HEK293 (cell line): ENCODE measurements around the gene ACVR1C.

Source experiments
- PATZ1 ChIP-seq: fragments of 450-650 bp; formaldehyde crosslinking; IDR thresholded peaks from 2 replicates; pipeline ENCODE4 v1.5.1; 2016; ENCODE audit warnings: missing biosample characterization, missing genetic modification characterization
- ZNF266 ChIP-seq: fragments of 450-650 bp; formaldehyde crosslinking; IDR thresholded peaks from 2 replicates; pipeline ENCODE4 v1.5.1; 2016; ENCODE audit warnings: missing biosample characterization, missing genetic modification characterization, low read depth
- TF ChIP-seq, protein P1 (sequence below): fragments of 450-650 bp; formaldehyde crosslinking; IDR thresholded peaks from 2 replicates; pipeline ENCODE4 v1.5.1; 2016; ENCODE audit warnings: missing biosample characterization, missing genetic modification characterization

DNA sequence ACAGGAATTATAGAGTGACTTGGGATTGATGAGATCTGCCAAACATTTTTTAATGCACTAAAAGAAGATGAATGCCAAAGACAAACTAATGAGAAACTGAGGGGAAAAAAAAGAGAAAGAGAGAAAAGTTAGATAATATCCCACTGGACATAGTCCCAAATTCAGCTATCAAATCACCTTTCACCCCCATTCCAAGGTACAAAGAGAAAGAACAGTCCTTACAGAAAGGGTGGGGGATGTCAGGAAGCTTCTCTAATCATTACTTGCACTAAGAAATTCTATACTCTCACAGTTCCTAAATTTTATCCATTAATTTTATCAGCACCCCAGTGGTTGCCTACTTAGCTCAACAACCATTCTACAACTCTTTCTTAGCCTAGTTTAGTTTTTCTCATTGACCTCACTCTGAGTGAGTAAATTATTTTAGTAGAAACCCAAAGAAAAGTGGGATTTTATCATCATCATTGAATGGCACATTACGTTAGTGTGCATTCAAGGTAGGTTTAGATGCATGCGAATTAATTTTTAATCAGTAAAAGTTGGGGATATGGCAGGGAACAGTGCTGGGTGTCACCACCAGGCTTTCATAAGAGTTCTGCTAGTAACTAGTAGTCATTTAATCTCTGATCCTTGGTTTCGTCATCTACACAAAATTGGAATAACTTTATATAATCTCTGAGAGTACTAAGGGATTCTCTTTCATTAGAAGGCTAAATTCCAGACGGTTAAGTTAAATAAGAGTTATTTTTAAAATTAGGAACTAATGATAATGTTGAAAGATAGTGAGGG, 99.5 kb downstream of the ACVR1C start:
- TF ChIP-seq ZNF266, result no peak
- TF ChIP-seq PATZ1 (tag by site-specific recombination), result no peak
- TF ChIP-seq, protein P1, sequence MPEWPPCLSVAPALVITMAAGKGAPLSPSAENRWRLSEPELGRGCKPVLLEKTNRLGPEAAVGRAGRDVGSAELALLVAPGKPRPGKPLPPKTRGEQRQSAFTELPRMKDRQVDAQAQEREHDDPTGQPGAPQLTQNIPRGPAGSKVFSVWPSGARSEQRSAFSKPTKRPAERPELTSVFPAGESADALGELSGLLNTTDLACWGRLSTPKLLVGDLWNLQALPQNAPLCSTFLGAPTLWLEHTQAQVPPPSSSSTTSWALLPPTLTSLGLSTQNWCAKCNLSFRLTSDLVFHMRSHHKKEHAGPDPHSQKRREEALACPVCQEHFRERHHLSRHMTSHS (tag by site-specific recombination), result no peak
